ENCODE results near the gene FAM216A. TPM values are rescaled to one million over a fixed set of nuclear protein-coding genes. Genes with fewer than 3 reads are reported as not detected.

The FAM216A gene
- total and polyA plus RNA-seq, 9 of the 15 experiments (the other 6 are each of a cell fraction or from before 2014, with no cell fraction given): 17.2 to 96.9 (median 48.5) TPM

GRCh38 chr12:110421159-110421661 is 47.4 kb upstream of the FAM216A start (continued):
- TF ChIP-seq THAP7 (CRISPR knock-in tag; IDR thresholded peaks at IDR 0.05): no peak
- peak; percentile 93 for TF ChIP-seq CBFA2T3 (IDR thresholded peaks at IDR 0.05)
- no peak for TF ChIP-seq KLF1 (tag; IDR thresholded peaks at IDR 0.05)
- no peak for TF ChIP-seq YY1 (IDR thresholded peaks at IDR 0.05; ENCODE audit: borderline replicate concordance in 1 of 3, control insufficient read depth in 1 of 3, extremely low read depth in 1 of 3, insufficient read depth in 3 of 3, insufficient read length in 1 of 3, insufficient replicate concordance in 2 of 3, low read depth in 1 of 3, low read length in 2 of 3)
- no peak for TF ChIP-seq RFX5 (IDR thresholded peaks at IDR 0.05; ENCODE audit: low read depth, low read length)
- no peak for TF ChIP-seq SRSF7 (optimal IDR thresholded peaks at IDR 0.05; ENCODE audit: low read depth, low read length)
- no peak for TF ChIP-seq ZNF175 (CRISPR knock-in tag; IDR thresholded peaks at IDR 0.05; ENCODE audit: low read depth)
- TF ChIP-seq SIN3A (IDR thresholded peaks at IDR 0.05; ENCODE audit: borderline replicate concordance in 2 of 2, control insufficient read depth in 1 of 2, low read depth in 2 of 2, low read length in 2 of 2): no peak
- TF ChIP-seq CC2D1A (IDR thresholded peaks at IDR 0.05): no peak
- TF ChIP-seq SRSF9 (IDR thresholded peaks at IDR 0.05; ENCODE audit: borderline replicate concordance, low read depth, low read length): no peak
- TF ChIP-seq SMAD4 (CRISPR knock-in tag; conservative IDR thresholded peaks at IDR 0.05): peak; percentile 68
- TF ChIP-seq MCM3 (IDR thresholded peaks at IDR 0.05): no peak
- TF ChIP-seq NELFE (IDR thresholded peaks at IDR 0.05; ENCODE audit: insufficient read depth, insufficient read length): no peak
- TF ChIP-seq SOX6 (IDR thresholded peaks at IDR 0.05): peak; percentile 80
- TF ChIP-seq, protein P1, sequence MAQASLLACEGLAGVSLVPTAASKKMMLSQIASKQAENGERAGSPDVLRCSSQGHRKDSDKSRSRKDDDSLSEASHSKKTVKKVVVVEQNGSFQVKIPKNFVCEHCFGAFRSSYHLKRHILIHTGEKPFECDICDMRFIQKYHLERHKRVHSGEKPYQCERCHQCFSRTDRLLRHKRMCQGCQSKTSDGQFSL (CRISPR knock-in tag; IDR thresholded peaks at IDR 0.05): no peak
- TF ChIP-seq, protein P1 (tag; IDR thresholded peaks at IDR 0.05): no peak
- peak; percentile 85 for TF ChIP-seq TCF3 (CRISPR knock-in tag; IDR thresholded peaks at IDR 0.05)
- no peak for TF ChIP-seq XRCC4 (IDR thresholded peaks at IDR 0.05; ENCODE audit: extremely low read depth, insufficient read depth, insufficient read length)
- TF ChIP-seq, protein P2, sequence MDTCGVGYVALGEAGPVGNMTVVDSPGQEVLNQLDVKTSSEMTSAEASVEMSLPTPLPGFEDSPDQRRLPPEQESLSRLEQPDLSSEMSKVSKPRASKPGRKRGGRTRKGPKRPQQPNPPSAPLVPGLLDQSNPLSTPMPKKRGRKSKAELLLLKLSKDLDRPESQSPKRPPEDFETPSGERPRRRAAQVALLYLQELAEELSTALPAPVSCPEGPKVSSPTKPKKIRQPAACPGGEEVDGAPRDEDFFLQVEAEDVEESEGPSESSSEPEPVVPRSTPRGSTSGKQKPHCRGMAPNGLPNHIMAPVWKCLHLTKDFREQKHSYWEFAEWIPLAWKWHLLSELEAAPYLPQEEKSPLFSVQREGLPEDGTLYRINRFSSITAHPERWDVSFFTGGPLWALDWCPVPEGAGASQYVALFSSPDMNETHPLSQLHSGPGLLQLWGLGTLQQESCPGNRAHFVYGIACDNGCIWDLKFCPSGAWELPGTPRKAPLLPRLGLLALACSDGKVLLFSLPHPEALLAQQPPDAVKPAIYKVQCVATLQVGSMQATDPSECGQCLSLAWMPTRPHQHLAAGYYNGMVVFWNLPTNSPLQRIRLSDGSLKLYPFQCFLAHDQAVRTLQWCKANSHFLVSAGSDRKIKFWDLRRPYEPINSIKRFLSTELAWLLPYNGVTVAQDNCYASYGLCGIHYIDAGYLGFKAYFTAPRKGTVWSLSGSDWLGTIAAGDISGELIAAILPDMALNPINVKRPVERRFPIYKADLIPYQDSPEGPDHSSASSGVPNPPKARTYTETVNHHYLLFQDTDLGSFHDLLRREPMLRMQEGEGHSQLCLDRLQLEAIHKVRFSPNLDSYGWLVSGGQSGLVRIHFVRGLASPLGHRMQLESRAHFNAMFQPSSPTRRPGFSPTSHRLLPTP (IDR thresholded peaks at IDR 0.05; ENCODE audit: borderline replicate concordance, extremely low read depth, insufficient read length): no peak
- TF ChIP-seq TRIM25 (IDR thresholded peaks at IDR 0.05; ENCODE audit: borderline replicate concordance): no peak
- no peak for TF ChIP-seq PHF21A (IDR thresholded peaks at IDR 0.05; ENCODE audit: borderline replicate concordance, low read depth)
- no peak for TF ChIP-seq NR2C1 (IDR thresholded peaks at IDR 0.05)
- peak; percentile 15 for TF ChIP-seq NR2C1 (tag; IDR thresholded peaks at IDR 0.05)
- no peak for TF ChIP-seq WHSC1 (IDR thresholded peaks at IDR 0.05; ENCODE audit: low read length)

Measured in K562 (cell line).